ENCODE results near the gene ARG2. TPM values are rescaled to one million over a fixed set of nuclear protein-coding genes. Genes with fewer than 3 reads are reported as not detected.

Gene ARG2
- polyA plus RNA-seq, 1 donor (not counting 4 experiments of a cell fraction or from before 2014, with no cell fraction given), result 8.2 TPM

DNA sequence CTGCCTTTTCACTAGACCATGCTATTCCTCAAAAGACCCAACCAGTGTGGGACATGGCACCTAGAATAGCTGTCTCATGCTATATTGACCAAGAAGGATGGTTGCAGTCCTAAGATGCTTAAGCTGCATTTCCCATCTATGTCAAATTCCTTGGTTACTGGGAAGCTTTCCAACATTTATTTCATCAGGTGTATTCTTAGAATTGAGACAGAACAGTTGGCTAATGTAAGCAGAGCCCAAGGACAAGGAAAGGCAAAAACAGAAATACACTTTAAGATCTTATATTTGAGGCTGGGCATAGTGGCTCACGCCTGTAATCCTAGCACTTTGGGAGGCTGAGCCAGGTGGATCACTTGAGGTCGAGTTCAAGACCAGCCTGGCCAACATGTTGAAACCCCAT, 24.7 kb downstream of the ARG2 start:
- dilution Hi-C loops (cut with MboI; ENCODE audit: extremely low pct_ligation_motif_present, low sequenced_read_pairs), result no loop called here
- no peaks in the 10 kb centered on the region for H3K27me3 ChIP-seq (ENCODE audit: control insufficient read depth, extremely low read depth, insufficient read depth, low read length)
- no peak overlapping the region for H3K4me2 ChIP-seq (ENCODE audit: control insufficient read depth, extremely low read depth, insufficient read depth, low read depth, low read length)
- H2AFZ ChIP-seq (ENCODE audit: control insufficient read depth, low read length), result no peak overlapping the region
- DNase-seq (ENCODE audit: low read depth, low spot score) (no peak), FAIRE-seq (peak; percentile 63)
- H3K9me3 ChIP-seq (ENCODE audit: control insufficient read depth, low read depth, low read length), result no peaks in the 10 kb centered on the region
- H3K27ac ChIP-seq (ENCODE audit: control insufficient read depth, insufficient read depth, low read length), result no peak overlapping the region
- H3K4me3 ChIP-seq (ENCODE audit: control insufficient read depth in 2 of 3, extremely low read depth in 1 of 3, insufficient read depth in 2 of 3, low read depth in 1 of 3, low read length in 3 of 3), result no peak overlapping the region
- H3K79me2 ChIP-seq (ENCODE audit: control insufficient read depth, insufficient read depth, low read length), result no peaks in the 10 kb centered on the region
- H3K9ac ChIP-seq (ENCODE audit: control insufficient read depth, extremely low read depth, insufficient read depth, low read length), result no peak overlapping the region
- no peaks in the 10 kb centered on the region for H4K20me1 ChIP-seq (ENCODE audit: control insufficient read depth, extremely low read depth, insufficient read depth, low read length)
- peaks cover 5 to 18% of the 10 kb centered on the region in 2 experiments for H3K36me3 ChIP-seq (ENCODE audit: control insufficient read depth in 2 of 2, extremely low read depth in 1 of 2, insufficient read depth in 2 of 2, low read length in 2 of 2)
- H3K4me1 ChIP-seq (ENCODE audit: control insufficient read depth, extremely low read depth, insufficient read depth, low read length), result no peaks in the 10 kb centered on the region
- TF ChIP-seq, protein P1, sequence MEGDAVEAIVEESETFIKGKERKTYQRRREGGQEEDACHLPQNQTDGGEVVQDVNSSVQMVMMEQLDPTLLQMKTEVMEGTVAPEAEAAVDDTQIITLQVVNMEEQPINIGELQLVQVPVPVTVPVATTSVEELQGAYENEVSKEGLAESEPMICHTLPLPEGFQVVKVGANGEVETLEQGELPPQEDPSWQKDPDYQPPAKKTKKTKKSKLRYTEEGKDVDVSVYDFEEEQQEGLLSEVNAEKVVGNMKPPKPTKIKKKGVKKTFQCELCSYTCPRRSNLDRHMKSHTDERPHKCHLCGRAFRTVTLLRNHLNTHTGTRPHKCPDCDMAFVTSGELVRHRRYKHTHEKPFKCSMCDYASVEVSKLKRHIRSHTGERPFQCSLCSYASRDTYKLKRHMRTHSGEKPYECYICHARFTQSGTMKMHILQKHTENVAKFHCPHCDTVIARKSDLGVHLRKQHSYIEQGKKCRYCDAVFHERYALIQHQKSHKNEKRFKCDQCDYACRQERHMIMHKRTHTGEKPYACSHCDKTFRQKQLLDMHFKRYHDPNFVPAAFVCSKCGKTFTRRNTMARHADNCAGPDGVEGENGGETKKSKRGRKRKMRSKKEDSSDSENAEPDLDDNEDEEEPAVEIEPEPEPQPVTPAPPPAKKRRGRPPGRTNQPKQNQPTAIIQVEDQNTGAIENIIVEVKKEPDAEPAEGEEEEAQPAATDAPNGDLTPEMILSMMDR (optimal IDR thresholded peaks at IDR 0.05 in 1 of 3, IDR thresholded peaks at IDR 0.05 in 1 of 3, conservative IDR thresholded peaks at IDR 0.05 in 1 of 3; ENCODE audit: extremely low read depth in 1 of 3, insufficient read depth in 2 of 3, low read length in 3 of 3), result no peak
- TF ChIP-seq EZH2 (IDR thresholded peaks at IDR 0.05; ENCODE audit: low read length), result no peak
- no peaks in the 10 kb centered on the region for H3K9me1 ChIP-seq (ENCODE audit: control insufficient read depth, extremely low read depth, insufficient read depth, low read length)

DNA sequence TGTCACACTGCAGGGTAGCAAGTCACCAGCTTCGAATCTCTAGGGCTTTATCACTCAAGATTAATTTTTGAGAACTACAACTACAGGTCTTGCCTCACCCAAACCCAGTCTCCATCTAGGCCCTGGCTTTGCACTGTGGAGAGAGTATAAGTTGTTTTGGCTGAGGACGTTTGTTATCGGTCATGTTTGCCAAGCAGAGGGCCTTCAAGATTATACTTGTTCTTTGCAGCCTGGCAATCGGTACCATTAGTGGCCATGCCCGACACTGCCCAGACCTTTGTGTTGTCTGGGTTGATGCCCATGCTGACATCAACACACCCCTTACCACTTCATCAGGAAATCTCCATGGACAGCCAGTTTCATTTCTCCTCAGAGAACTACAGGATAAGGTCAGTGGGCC, 25.7 kb downstream of the ARG2 start:
- Histone ChIP-seq H3K27me3 (ENCODE audit: control insufficient read depth, extremely low read depth, insufficient read depth, low read length) (no peaks in the 10 kb centered on the region), H3K27ac (ENCODE audit: control insufficient read depth, insufficient read depth, low read length) (no peak overlapping the region), H3K9ac (ENCODE audit: control insufficient read depth, extremely low read depth, insufficient read depth, low read length) (no peak overlapping the region), H4K20me1 (ENCODE audit: control insufficient read depth, extremely low read depth, insufficient read depth, low read length) (no peaks in the 10 kb centered on the region), H3K4me1 (ENCODE audit: control insufficient read depth, extremely low read depth, insufficient read depth, low read length) (peaks cover 5% of the 10 kb centered on the region), H3K4me2 (ENCODE audit: control insufficient read depth, extremely low read depth, insufficient read depth, low read depth, low read length) (no peak overlapping the region), H3K4me3 (ENCODE audit: control insufficient read depth in 2 of 3, extremely low read depth in 1 of 3, insufficient read depth in 2 of 3, low read depth in 1 of 3, low read length in 3 of 3) (no peak overlapping the region), H3K9me1 (ENCODE audit: control insufficient read depth, extremely low read depth, insufficient read depth, low read length) (no peaks in the 10 kb centered on the region), H3K79me2 (ENCODE audit: control insufficient read depth, insufficient read depth, low read length) (no peaks in the 10 kb centered on the region), H2AFZ (ENCODE audit: control insufficient read depth, low read length) (no peak overlapping the region), H3K36me3 (ENCODE audit: control insufficient read depth in 2 of 2, extremely low read depth in 1 of 2, insufficient read depth in 2 of 2, low read length in 2 of 2) (peaks cover 5 to 26% of the 10 kb centered on the region in 2 experiments), H3K9me3 (ENCODE audit: control insufficient read depth, low read depth, low read length) (no peaks in the 10 kb centered on the region)
- TF ChIP-seq, protein P1 (optimal IDR thresholded peaks at IDR 0.05 in 1 of 3, IDR thresholded peaks at IDR 0.05 in 1 of 3, conservative IDR thresholded peaks at IDR 0.05 in 1 of 3; ENCODE audit: extremely low read depth in 1 of 3, insufficient read depth in 2 of 3, low read length in 3 of 3), result no peak
- no peak for TF ChIP-seq EZH2 (IDR thresholded peaks at IDR 0.05; ENCODE audit: low read length)
- no peak for DNase-seq (ENCODE audit: low read depth, low spot score)
- FAIRE-seq, result no peak
- dilution Hi-C loops (cut with MboI; ENCODE audit: extremely low pct_ligation_motif_present, low sequenced_read_pairs), result no loop called here

All from keratinocyte (primary cell).